ENCODE results near the gene LHX1. TPM values are rescaled to one million over a fixed set of nuclear protein-coding genes. Genes with fewer than 3 reads are reported as not detected.
A peak's percentile ranks its signal among the peaks of the same experiment; 100 is the strongest.

Gene LHX1
- total RNA-seq, 1 donor from 2014 or later = not detected

DNA sequence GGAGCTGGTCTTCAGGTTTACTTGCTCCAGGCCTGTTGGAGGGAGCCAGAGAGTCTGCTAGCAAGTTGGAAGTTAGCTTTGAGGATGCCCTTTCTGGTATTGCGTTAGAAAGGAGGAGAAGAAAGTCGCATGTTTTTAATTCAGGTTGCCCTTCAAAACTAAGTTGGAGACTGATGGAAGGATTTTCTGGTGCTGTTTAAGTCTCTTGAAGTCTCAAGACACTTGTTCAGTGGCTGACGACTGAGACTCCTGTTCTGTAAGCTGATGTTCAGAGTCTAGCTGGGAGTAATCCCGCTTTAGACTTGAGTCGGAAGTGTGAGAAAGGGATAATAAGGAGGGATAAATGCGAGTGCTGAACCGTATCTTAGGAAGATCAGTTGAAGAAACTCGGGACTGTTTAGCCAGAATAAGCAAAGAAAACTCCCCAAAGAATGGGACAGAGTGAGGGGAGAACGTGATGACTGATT is 12.2 kb downstream of the LHX1 start:
- peaks cover 7% of the 10 kb centered on the region for H3K36me3 ChIP-seq (ENCODE audit: control insufficient read depth, insufficient read depth, low read length)
- H3K27me3 ChIP-seq (ENCODE audit: control insufficient read depth, insufficient read depth, low read length) = peaks cover 25% of the 10 kb centered on the region
- FAIRE-seq (no peak), DNase-seq (ENCODE audit: low read depth) (peak; percentile 37)
- TF ChIP-seq, protein P1, sequence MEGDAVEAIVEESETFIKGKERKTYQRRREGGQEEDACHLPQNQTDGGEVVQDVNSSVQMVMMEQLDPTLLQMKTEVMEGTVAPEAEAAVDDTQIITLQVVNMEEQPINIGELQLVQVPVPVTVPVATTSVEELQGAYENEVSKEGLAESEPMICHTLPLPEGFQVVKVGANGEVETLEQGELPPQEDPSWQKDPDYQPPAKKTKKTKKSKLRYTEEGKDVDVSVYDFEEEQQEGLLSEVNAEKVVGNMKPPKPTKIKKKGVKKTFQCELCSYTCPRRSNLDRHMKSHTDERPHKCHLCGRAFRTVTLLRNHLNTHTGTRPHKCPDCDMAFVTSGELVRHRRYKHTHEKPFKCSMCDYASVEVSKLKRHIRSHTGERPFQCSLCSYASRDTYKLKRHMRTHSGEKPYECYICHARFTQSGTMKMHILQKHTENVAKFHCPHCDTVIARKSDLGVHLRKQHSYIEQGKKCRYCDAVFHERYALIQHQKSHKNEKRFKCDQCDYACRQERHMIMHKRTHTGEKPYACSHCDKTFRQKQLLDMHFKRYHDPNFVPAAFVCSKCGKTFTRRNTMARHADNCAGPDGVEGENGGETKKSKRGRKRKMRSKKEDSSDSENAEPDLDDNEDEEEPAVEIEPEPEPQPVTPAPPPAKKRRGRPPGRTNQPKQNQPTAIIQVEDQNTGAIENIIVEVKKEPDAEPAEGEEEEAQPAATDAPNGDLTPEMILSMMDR (IDR thresholded peaks at IDR 0.05; ENCODE audit: insufficient read depth, low read length, severe bottlenecking) = no peak
- peak overlapping the region; percentile 93 for H3K4me3 ChIP-seq (ENCODE audit: low read depth, low read length)

DNA sequence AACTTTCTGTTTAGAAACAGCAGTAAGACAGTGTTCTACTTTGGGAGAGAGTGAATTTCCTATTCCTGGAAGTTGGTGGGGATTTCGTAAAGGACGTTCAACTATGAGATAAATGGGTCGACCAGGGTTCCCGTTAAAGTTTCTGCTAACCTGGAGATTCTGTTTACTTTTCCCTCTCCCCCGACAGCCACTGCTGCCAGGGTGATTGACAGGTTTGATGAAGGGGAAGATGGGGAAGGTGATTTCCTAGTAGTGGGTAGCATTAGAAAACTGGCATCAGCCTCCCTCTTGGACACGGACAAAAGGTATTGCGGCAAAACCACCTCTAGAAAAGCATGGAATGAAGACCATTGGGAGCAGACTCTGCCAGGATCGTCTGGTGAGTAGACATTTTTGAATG is 12.8 kb downstream of the LHX1 start:
- DNase-seq (ENCODE audit: low read depth) (no peak), FAIRE-seq (no peak)
- Histone ChIP-seq H3K36me3 (ENCODE audit: control insufficient read depth, insufficient read depth, low read length) (peaks cover 7% of the 10 kb centered on the region), H3K4me3 (ENCODE audit: low read depth, low read length) (peak overlapping the region; percentile 93), H3K27me3 (ENCODE audit: control insufficient read depth, insufficient read depth, low read length) (peaks cover 21% of the 10 kb centered on the region)
- TF ChIP-seq, protein P1 (IDR thresholded peaks at IDR 0.05; ENCODE audit: insufficient read depth, low read length, severe bottlenecking) = no peak

DNA sequence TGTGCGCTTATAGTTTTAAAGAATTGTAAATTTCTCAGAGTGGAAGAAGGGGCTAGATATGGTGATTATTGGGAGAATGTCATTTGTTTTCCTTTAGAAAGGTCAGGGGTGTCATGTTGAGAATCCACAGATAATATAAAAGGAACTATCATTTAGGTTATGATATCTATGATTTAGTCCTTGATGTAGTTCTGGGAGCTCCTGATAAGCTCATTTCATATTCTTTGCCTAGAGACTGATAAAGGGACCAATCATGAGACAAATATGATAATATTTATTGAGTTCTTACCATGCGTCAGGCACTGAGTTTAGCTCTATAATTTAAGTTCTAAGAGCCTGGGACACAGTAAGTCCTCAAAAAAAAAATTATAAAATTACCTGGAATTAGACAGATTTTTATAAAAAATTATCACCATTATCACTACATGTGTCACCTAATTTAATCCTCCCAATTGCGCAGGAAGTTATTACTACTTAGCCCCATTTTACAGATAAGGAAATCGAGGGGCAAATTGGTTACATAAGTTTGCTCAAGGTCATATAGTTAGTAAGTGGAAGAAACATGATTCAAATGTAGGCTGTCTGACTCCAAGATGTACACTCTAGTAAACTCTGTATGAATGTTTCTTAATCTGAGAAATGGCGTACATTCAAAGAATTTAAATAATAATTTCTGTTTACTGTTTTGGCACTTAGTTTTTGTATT is 14.0 kb downstream of the LHX1 start:
- Histone ChIP-seq H3K27me3 (ENCODE audit: control insufficient read depth, insufficient read depth, low read length) (peaks cover 13% of the 10 kb centered on the region), H3K4me3 (ENCODE audit: low read depth, low read length) (no peak overlapping the region), H3K36me3 (ENCODE audit: control insufficient read depth, insufficient read depth, low read length) (peaks cover 11% of the 10 kb centered on the region)
- TF ChIP-seq, protein P1 (IDR thresholded peaks at IDR 0.05; ENCODE audit: insufficient read depth, low read length, severe bottlenecking) = no peak
- DNase-seq (ENCODE audit: low read depth) = no peak
- no peak for FAIRE-seq

DNA sequence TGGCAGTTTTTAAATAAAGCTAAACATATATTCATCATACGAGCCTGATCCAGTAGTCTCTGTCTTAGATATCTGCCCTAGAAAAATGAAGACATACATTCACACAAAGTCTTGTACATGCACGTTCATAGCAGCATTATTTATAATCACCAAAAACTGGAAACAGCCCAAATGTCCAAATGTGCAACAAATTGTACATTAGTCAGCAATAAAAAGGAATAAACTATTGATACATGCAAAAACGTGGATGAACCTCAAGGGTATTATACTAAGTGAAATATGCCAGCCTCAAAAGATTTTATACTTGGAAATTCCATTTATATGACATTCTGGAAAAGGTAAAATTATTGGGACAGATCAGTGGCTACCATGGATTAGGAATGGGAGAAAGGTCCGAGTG is 34.2 kb downstream of the LHX1 start:
- DNase-seq (ENCODE audit: low read depth) (no peak), FAIRE-seq (no peak)
- TF ChIP-seq, protein P1 (IDR thresholded peaks at IDR 0.05; ENCODE audit: insufficient read depth, low read length, severe bottlenecking) = no peak
- no peak overlapping the region for H3K4me3 ChIP-seq (ENCODE audit: low read depth, low read length)
- no peaks in the 10 kb centered on the region for H3K27me3 ChIP-seq (ENCODE audit: control insufficient read depth, insufficient read depth, low read length)
- H3K36me3 ChIP-seq (ENCODE audit: control insufficient read depth, insufficient read depth, low read length) = no peaks in the 10 kb centered on the region

DNA sequence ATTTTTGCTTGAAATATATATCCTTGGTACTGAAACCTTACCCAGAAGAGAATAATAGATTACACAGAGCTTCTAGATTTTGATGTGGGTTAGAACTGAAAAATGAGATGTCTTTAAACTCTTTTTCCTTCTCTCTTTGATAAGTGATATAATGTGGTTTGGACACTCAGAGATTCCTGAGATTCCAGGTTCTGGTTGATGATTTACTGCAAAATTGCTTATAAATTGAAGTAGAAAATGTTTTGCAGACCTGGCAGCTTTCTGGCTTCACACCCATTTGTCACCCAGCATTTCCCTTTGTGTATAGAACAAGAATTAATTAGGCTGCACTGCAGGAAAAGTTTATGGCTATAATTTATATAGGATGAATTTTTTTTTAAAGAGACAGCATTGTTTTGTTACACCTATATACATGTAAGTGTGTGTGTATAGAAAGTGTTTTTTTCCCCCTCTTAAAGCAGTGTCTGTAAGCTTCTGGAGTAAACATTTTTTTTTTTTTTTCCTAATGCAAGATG is 35.0 kb downstream of the LHX1 start:
- Histone ChIP-seq H3K4me3 (ENCODE audit: low read depth, low read length) (no peak overlapping the region), H3K36me3 (ENCODE audit: control insufficient read depth, insufficient read depth, low read length) (no peaks in the 10 kb centered on the region), H3K27me3 (ENCODE audit: control insufficient read depth, insufficient read depth, low read length) (no peaks in the 10 kb centered on the region)
- DNase-seq (ENCODE audit: low read depth) (no peak), FAIRE-seq (no peak)
- TF ChIP-seq, protein P1 (IDR thresholded peaks at IDR 0.05; ENCODE audit: insufficient read depth, low read length, severe bottlenecking) = no peak

Data from bronchial epithelial cell (primary cell).